RPMI7951 (cell line): ENCODE data around the gene CLBA1. TPM values are rescaled to one million over a fixed set of nuclear protein-coding genes. Genes with fewer than 3 reads are reported as not detected.
"Not testable (repeated sequence)": the region's sequence is repeated elsewhere in the genome, so short reads cannot be mapped to it uniquely, and the experiment has no call there.

ENCODE experiments used
- DNase-seq: peaks from one replicate; pipeline ENCODE4 v3.0.0-alpha.2; 2012; ENCODE audit warnings: low read depth
- total RNA-seq: library from RNA; depleted of rRNA; stranded (reverse); fragments of >200 nt; shearing (Covaris generic); gene quantifications from 2 replicates; pipeline ENCODE4 v1.2.3, GENCODE V29; 2014; rRNA removed

CLBA1 gene
- 3.9 and 8.2 TPM in 2 replicates for total RNA-seq

GRCh38 chr14:104985675-104986486 lies at the start of gene CLBA1:
CLBA1 (plus strand) TSS chr14:104985788; CDS start chr14:104986432, 644 bp downstream.
- peak; percentile 87 for DNase-seq

GRCh38 chr14:104935955-104936354 lies 49.6 kb upstream of the CLBA1 start:
- DNase-seq = no peak

- no peak for DNase-seq
Measured at GRCh38 chr14:104936361-104937155, 49.0 kb upstream of the CLBA1 start.

- no peak for DNase-seq
Measured at GRCh38 chr14:104937161-104937560, 48.4 kb upstream of the CLBA1 start.

- no peak for DNase-seq
Measured at GRCh38 chr14:104937694-104938365, 47.8 kb upstream of the CLBA1 start.

- DNase-seq = no peak
Measured at GRCh38 chr14:104938436-104938835, 47.2 kb upstream of the CLBA1 start.

- DNase-seq = no peak
Measured at GRCh38 chr14:104938960-104939359, 46.6 kb upstream of the CLBA1 start.

GRCh38 chr14:104939666-104940410 lies 45.8 kb upstream of the CLBA1 start:
- no peak for DNase-seq

GRCh38 chr14:104940526-104941150 lies 45.0 kb upstream of the CLBA1 start:
- no peak for DNase-seq

- DNase-seq = no peak
Measured at GRCh38 chr14:104941508-104942365, 43.9 kb upstream of the CLBA1 start.

- DNase-seq = no peak
Measured at GRCh38 chr14:104942586-104942985, 43.0 kb upstream of the CLBA1 start.

GRCh38 chr14:104943216-104944015 lies 42.2 kb upstream of the CLBA1 start:
- DNase-seq = not testable (repeated sequence)

GRCh38 chr14:104944016-104944308 lies 41.6 kb upstream of the CLBA1 start:
- not testable (repeated sequence) for DNase-seq

GRCh38 chr14:104944436-104945205 lies 41.0 kb upstream of the CLBA1 start:
- not testable (repeated sequence) for DNase-seq

- DNase-seq = not testable (repeated sequence)
Measured at GRCh38 chr14:104945266-104945665, 40.3 kb upstream of the CLBA1 start.

- not testable (repeated sequence) for DNase-seq
Measured at GRCh38 chr14:104945986-104946965, 39.3 kb upstream of the CLBA1 start.

GRCh38 chr14:104947201-104947600 lies 38.4 kb upstream of the CLBA1 start:
- DNase-seq = not testable (repeated sequence)
